Bronchial epithelial cell (primary cell): Measurements from ENCODE around the gene BLNK. TPM values are rescaled to one million over a fixed set of nuclear protein-coding genes. Genes with fewer than 3 reads are reported as not detected.

Experiments used
- DNase-seq: peaks from one replicate; pipeline ENCODE4 v3.0.0-alpha.2; 2010; ENCODE audit warnings: low read depth
- FAIRE-seq: peaks from 2 replicates; lab custom pipeline; 2011; peaks lifted over from hg19 to GRCh38; lab: Jason Lieb, UNC
- H3K27me3 ChIP-seq: 2 replicates; pipeline ENCODE4 v1.5.1; 2011; ENCODE audit warnings: low read length; ENCODE audit not compliant: control insufficient read depth, insufficient read depth
- H3K36me3 ChIP-seq: 2 replicates; pipeline ENCODE4 v1.5.1; 2011; ENCODE audit warnings: low read length; ENCODE audit not compliant: control insufficient read depth, insufficient read depth
- H3K4me3 ChIP-seq: 2 replicates; pipeline ENCODE4 v1.5.1; 2011; ENCODE audit warnings: mild to moderate bottlenecking, low read depth, low read length, control low read depth
- CTCF ChIP-seq: IDR thresholded peaks from 2 replicates; pipeline ENCODE4 v1.5.1; 2011; ENCODE audit warnings: mild to moderate bottlenecking, moderate library complexity, low read length, control low read depth, inconsistent platforms; ENCODE audit not compliant: insufficient read depth, severe bottlenecking
- total RNA-seq: library from RNA; depleted of rRNA; stranded (reverse); fragments of >200 nt; gene quantifications from 2 replicates; pipeline ENCODE4 v1.2.1, GENCODE V29; 2014

BLNK gene
- total RNA-seq, 1 donor from 2014 or later = 2.6 TPM

GRCh38 chr10:96269438-96270300 lies 1.7 kb downstream of the BLNK start:
- no peaks in the 10 kb centered on the region for H3K27me3 ChIP-seq
- peak overlapping the region; percentile 11 for H3K4me3 ChIP-seq
- H3K36me3 ChIP-seq = no peaks in the 10 kb centered on the region
- no peak for TF ChIP-seq CTCF
- no peak for FAIRE-seq
- DNase-seq = no peak

- FAIRE-seq (no peak), DNase-seq (no peak)
- Histone ChIP-seq H3K27me3 (no peaks in the 10 kb centered on the region), H3K4me3 (no peak overlapping the region), H3K36me3 (no peaks in the 10 kb centered on the region)
- no peak for TF ChIP-seq CTCF
Measured at GRCh38 chr10:96268341-96268909, 2.9 kb downstream of the BLNK start.

- DNase-seq = peak; percentile 90
Measured at GRCh38 chr10:96267234-96267705, 4.1 kb downstream of the BLNK start.

GRCh38 chr10:96266118-96266770 lies 5.1 kb downstream of the BLNK start:
- FAIRE-seq (peak; percentile 55), DNase-seq (no peak)
- Histone ChIP-seq H3K27me3 (no peaks in the 10 kb centered on the region), H3K36me3 (no peaks in the 10 kb centered on the region), H3K4me3 (no peak overlapping the region)
- TF ChIP-seq CTCF = no peak

More at GRCh38 chr10:96267234-96267705, 4.1 kb downstream of the BLNK start:
- no peak for TF ChIP-seq CTCF
- Histone ChIP-seq H3K4me3 (no peak overlapping the region), H3K36me3 (no peaks in the 10 kb centered on the region), H3K27me3 (no peaks in the 10 kb centered on the region)
- peak; percentile 94 for FAIRE-seq

GRCh38 chr10:96264938-96265337 lies 6.4 kb downstream of the BLNK start:
- no peak for FAIRE-seq
- no peak overlapping the region for H3K4me3 ChIP-seq
- no peaks in the 10 kb centered on the region for H3K27me3 ChIP-seq
- no peak for TF ChIP-seq CTCF
- H3K36me3 ChIP-seq = no peaks in the 10 kb centered on the region
- DNase-seq = no peak
